DMS 273 (cell line): ENCODE data around the gene LRRIQ3.

Source experiments
- DNase-seq: peaks from one replicate; lab custom pipeline; 2025; ENCODE audit not compliant: unreplicated experiment; lab: John Stamatoyannopoulos, UW

Gene LRRIQ3

GRCh38 chr1:74113333-74113732, 84.6 kb downstream of the LRRIQ3 start:
- no peak for DNase-seq

DNA sequence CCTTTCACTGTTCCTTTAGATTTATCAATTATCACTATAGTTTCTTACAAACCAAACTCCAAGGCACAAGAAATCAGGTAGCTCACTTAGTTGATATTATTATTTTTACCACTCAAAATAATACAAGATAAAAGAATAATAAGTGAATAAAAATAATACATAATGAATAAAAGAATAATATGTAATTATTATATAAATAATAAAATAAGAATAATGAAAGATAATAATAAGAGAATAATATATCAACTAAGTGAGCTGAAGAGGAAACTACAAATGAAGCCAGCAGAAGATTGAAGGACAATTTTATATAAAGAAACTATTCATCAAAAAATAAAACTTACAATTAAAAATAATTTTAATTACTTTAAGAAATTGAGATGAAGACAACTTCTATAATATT, 90.6 kb downstream of the LRRIQ3 start:
- no peak for DNase-seq

GRCh38 chr1:74091371-74091770, 106.6 kb downstream of the LRRIQ3 start:
- DNase-seq: no peak

DNA sequence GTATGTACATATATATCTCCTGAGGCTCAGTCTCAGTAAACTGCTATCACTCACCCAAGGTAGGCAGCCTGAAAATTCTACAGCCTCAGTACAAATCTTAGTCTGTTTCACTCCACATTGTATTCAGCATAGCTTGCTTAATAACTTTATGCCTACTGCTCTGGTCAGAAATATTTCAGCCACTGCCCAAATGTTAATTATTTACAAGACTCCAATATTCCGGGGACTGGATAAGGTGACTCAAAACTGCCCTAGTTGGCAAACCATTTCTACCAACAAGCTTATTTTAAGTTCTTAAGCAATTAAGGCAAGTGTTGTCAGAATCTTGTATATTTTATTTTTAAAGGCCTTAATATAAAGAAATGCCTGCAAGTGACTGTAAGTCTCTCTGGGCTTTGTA, 114.8 kb downstream of the LRRIQ3 start:
- DNase-seq: no peak

- no peak for DNase-seq
Observed at GRCh38 chr1:74065081-74065480, 132.9 kb downstream of the LRRIQ3 start.

DNA sequence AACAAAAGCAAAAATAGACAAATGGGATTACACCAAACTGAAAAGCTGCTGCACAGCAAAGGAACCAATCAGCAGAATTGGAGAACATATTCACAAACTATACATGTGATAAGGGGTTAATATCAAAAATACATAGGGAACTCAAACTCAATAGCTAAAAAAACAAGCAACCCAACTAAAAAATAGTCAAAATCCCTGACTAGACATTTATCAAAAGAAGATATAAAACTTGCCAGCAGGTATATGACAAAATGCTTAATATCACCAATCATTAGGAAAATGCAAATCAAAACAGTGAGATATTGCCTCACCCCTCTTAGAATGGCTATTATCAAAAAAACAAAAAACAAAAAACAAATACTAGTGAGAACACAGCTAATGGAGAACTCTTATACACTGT, 140.3 kb downstream of the LRRIQ3 start:
- no peak for DNase-seq

- no peak for DNase-seq
Observed at GRCh38 chr1:74053407-74053806, 144.6 kb downstream of the LRRIQ3 start.

DNA sequence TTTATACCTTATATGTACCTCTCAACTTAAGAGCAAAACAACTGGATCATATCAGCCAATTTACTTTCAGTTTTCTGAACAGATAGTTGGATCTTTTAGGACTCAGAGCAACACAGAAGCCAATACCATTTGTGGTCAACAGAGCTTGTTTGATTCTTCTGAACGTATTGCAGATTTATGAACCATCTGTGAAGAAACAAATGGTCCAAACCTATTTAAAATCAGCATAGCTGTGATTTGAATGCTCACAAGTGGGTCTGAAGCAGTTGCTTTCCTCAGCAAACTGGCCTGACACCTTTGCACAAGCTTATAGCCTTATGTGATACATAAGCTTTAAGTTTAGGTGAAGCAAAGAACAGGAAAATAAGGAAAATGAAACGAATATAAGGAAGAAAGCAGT, 147.6 kb downstream of the LRRIQ3 start:
- no peak for DNase-seq

DNA sequence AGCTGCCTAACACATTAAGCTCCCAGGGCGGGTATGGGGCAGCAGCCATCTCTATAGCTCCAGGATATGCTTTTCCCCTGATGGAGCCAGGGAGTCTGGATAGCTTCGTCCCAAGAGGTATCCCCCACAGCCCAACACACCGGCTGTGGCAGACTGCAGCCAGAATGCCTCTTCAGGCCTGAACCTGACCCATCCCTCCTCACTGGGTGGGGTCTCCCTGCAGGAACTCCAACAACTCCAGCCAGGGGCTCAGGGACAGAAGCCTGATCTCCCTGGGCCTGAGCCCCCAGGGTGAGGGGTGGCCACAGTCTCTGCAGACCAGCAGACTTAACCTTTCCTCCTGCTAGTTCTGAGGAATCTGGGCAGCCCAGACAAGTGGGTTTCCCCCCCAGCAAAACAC, 159.9 kb downstream of the LRRIQ3 start:
- DNase-seq: no peak

DNA sequence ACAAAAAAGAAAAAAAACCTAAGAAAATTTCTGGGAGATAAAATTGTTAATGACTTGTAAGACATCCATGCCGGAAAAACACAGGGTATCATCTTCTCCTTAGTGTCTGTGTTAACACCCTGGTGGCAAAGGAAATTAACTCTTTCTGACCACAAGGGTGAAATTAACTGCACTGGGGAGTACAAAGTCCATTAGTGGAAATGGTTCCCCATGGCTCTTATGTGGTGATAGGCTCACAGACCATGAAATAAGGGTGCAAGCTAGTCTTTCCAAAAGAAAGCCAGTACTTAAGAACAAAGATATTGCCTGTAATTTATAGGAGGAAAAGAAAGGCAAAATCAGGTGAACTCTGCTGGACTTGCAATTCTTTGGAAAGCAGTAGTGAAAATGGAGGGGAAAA, 185.4 kb downstream of the LRRIQ3 start:
- no peak for DNase-seq

GRCh38 chr1:74011736-74012135, 186.2 kb downstream of the LRRIQ3 start:
- no peak for DNase-seq

- no peak for DNase-seq
Observed at GRCh38 chr1:74010206-74010605, 187.8 kb downstream of the LRRIQ3 start.

GRCh38 chr1:74005533-74005932, 192.4 kb downstream of the LRRIQ3 start:
- no peak for DNase-seq

- DNase-seq: no peak
Observed at GRCh38 chr1:74003806-74004205, 194.2 kb downstream of the LRRIQ3 start.

GRCh38 chr1:73998348-73998959, 199.5 kb downstream of the LRRIQ3 start:
- peak; percentile 71 for DNase-seq

- DNase-seq: no peak
Observed at GRCh38 chr1:73980324-73981040, 217.5 kb downstream of the LRRIQ3 start.

GRCh38 chr1:73979684-73980083, 218.3 kb downstream of the LRRIQ3 start:
- DNase-seq: no peak

DNA sequence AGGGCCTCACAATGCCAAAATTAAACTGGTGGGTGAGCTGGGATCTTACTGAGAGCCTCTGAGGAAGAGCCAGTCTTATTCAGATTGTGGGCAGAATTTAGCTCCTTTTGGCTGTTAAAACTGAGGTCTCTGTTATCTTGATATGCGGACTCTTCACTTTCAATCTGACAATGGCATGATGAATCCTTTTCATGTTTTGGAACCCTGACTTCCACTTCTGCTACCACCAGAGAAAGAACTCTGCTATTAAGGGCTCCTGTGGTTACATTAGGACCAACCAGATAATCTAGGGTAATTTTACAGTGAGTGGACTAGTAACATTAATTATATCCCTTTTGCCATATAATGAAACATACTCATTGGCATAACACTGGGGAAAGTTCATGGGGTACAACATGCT, 219.0 kb downstream of the LRRIQ3 start:
- DNase-seq: no peak
